Measurements from ENCODE around the gene F3.
"Not testable (repeated sequence)": the region's sequence is repeated elsewhere in the genome, so short reads cannot be mapped to it uniquely, and the experiment has no call there.

GRCh38 chr1:94567975-94568607 lies 26.5 kb upstream of the F3 start:
- not testable (repeated sequence) for TF ChIP-seq EZH2 (IDR thresholded peaks at IDR 0.05; ENCODE audit: insufficient read depth, poor library complexity, severe bottlenecking); EZH2phosphoT487 (IDR thresholded peaks at IDR 0.05; ENCODE audit: insufficient read depth, low read depth)
